Skeletal muscle tissue (tissue), 4 donors: ENCODE results near the gene NPSR1. TPM values are rescaled to one million over a fixed set of nuclear protein-coding genes. Genes with fewer than 3 reads are reported as not detected.
"Not testable (repeated sequence)": the region's sequence is repeated elsewhere in the genome, so short reads cannot be mapped to it uniquely, and the experiment has no call there.

Experiments
- H3K27ac ChIP-seq: one replicate; pipeline ENCODE4 v1.7.0; 2013; ENCODE audit warnings: mild to moderate bottlenecking, low read depth, low read length, inconsistent platforms
- H3K27me3 ChIP-seq, 3 donors: one replicate each; pipeline ENCODE4 v1.7.0; 2013; ENCODE audit warnings: low read length in 3 of 3; ENCODE audit not compliant: control insufficient read depth in 3 of 3, insufficient read depth in 3 of 3
- H3K36me3 ChIP-seq, 3 donors: one replicate each; pipeline ENCODE4 v1.7.0; 2013; ENCODE audit warnings: low read length in 3 of 3; ENCODE audit not compliant: control insufficient read depth in 3 of 3, insufficient read depth in 3 of 3
- H3K4me1 ChIP-seq, 3 donors: one replicate each; pipeline ENCODE4 v1.7.0; 2013; ENCODE audit warnings: low read length in 3 of 3, mild to moderate bottlenecking in 3 of 3; ENCODE audit not compliant: control insufficient read depth in 3 of 3, insufficient read depth in 3 of 3
- H3K4me3 ChIP-seq, 3 donors: one replicate each; pipeline ENCODE4 v1.7.0; 2013; ENCODE audit warnings: low read length in 3 of 3
- H3K9ac ChIP-seq, 3 donors: one replicate each; pipeline ENCODE4 v1.7.0; 2013; ENCODE audit warnings: low read length in 3 of 3, mild to moderate bottlenecking in 3 of 3, moderate library complexity in 2 of 3, low read depth in 1 of 3
- H3K9me3 ChIP-seq, 3 donors: one replicate each; pipeline ENCODE4 v1.7.0; 2013; ENCODE audit warnings: low read length in 3 of 3; ENCODE audit not compliant: control insufficient read depth in 3 of 3
- total RNA-seq: library from RNA; depleted of rRNA; stranded (reverse); fragments of >200 nt; gene quantifications from one replicate; pipeline ENCODE4 v1.2.3, GENCODE V29; 2014
- donor health status: Osteomylitis.

The NPSR1 gene
- total RNA-seq = 1.6 TPM

DNA sequence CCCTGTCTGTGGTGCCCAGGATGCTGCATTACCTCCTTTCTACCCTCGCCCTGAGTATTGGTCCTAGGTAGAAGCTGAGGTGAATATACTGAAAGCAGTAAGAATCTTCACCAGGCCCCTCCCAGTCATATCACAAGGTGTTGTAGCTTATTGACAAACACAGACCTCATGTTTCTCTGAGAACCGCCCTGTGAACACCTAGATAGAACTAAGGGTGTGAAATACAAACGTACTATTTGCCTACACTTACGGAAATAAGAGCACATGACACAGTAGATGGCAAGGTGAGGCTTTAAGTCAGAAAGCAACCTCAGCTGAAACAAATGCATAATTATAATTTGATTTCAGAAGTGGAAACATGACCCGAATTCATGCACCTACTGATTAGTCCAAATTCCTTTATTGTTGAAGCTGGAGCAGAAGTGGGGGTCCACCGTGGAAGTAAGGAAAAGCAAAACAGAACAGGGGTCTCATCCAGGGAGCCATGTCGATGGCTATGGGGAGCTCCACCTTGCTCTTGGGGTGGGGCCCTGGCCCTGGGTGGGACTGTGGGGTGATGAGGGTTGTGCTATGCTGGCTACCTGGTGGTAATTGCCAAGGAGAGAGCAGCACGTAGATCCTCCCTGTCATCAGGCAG is at the start of gene NPSR1:
NPSR1 (plus strand) TSS at position 587 of the 637 bp plus-strand sequence. CDS start 195 bp downstream, outside the sequence.
- Histone ChIP-seq H3K4me3 (no peak within 1 kb of the TSS), H3K9me3 (no peaks in the 10 kb centered on the region), H3K36me3 (no peaks in the 10 kb centered on the region), H3K4me1 (no peaks in the 10 kb centered on the region), H3K27ac (no peak within 1 kb of the TSS), H3K27me3 (peaks cover 0 to 8% (median 0%) of the 10 kb centered on the region in 3 donors), H3K9ac (no peak within 1 kb of the TSS)

DNA sequence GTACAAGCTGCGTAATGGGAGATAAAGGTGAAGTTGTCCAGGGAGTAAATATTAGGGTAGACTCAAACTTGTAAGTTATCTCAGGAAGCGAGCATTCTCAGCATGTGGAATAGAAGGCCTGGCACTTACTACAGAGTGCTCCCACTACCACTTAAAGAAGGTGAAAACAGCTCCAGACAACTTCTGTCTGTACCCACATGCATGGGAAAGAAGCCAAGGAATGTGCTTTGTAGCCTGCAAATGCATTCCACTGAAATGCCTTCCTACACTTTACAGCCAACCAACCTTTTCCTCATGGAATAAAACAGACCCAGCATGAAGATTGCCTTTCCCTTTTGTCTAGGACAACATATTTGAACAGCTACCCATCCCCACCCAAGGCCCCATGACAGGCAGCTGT is 45.4 kb upstream of the NPSR1 start:
- Histone ChIP-seq H3K27me3 (no peaks in the 10 kb centered on the region), H3K9ac (no peak overlapping the region), H3K36me3 (no peaks in the 10 kb centered on the region), H3K4me3 (no peak overlapping the region), H3K4me1 (no peaks in the 10 kb centered on the region), H3K9me3 (no peaks in the 10 kb centered on the region), H3K27ac (no peak overlapping the region)

- no peaks in the 10 kb centered on the region for H3K36me3 ChIP-seq
- no peak overlapping the region for H3K27ac ChIP-seq
- no peak overlapping the region for H3K4me3 ChIP-seq
- no peaks in the 10 kb centered on the region for H3K9me3 ChIP-seq
- H3K9ac ChIP-seq = no peak overlapping the region
- no peaks in the 10 kb centered on the region for H3K27me3 ChIP-seq
- H3K4me1 ChIP-seq = no peaks in the 10 kb centered on the region
These were observed 37.6 kb upstream of the NPSR1 start for GRCh38 chr7:34620425-34620824.

- Histone ChIP-seq H3K36me3 (no peaks in the 10 kb centered on the region), H3K4me3 (no peak overlapping the region), H3K27ac (no peak overlapping the region), H3K27me3 (no peaks in the 10 kb centered on the region), H3K4me1 (no peaks in the 10 kb centered on the region), H3K9me3 (no peaks in the 10 kb centered on the region), H3K9ac (no peak overlapping the region)
These were observed 35.8 kb upstream of the NPSR1 start for GRCh38 chr7:34622182-34622581.

DNA sequence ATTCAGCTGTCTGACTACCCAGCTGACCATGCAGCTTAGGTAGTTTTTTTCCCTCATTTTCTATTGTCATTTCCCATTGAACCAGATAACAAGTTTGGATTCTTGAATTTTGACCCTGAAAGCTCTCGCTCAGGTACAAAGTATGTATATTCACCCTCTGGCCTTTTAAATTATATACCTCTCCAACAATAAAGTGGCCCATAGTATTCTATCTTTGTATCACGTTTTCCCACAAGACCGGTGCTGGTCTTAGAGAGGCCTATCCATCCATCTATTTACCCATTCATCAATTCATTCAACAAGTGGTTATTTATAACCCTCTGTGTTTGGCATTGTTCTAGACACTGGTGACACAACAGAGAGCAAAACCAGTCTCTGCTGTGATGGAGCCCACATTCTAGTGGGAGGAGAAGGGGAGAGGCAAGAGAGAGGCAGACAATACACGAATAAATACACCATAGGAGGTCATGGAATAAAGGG is 35.2 kb upstream of the NPSR1 start:
- Histone ChIP-seq H3K4me3 (no peak overlapping the region), H3K27ac (no peak overlapping the region), H3K27me3 (no peaks in the 10 kb centered on the region), H3K36me3 (no peaks in the 10 kb centered on the region), H3K9me3 (no peaks in the 10 kb centered on the region), H3K9ac (no peak overlapping the region), H3K4me1 (no peaks in the 10 kb centered on the region)

DNA sequence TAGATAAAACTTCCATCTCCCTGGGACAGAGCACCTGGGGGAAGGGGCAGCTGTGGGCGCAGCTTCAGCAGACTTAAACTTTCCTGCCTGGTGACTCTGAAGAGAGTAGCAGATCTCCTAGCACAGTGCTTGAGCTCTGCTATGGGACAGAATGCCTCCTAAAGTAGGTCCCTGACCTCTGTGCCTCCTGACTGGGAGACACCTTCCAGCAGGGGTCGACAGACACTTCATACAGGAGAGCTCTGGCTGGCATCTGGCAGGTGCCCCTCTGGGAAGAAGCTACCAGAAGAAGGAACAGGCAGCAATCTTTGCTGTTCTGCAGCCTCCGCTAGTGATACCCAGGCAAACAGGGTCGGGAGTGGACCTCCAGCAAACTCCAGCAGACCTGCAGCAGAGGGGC is 29.4 kb upstream of the NPSR1 start:
- H3K27ac ChIP-seq, H3K9ac ChIP-seq, H3K4me1 ChIP-seq, H3K4me3 ChIP-seq, H3K36me3 ChIP-seq, H3K27me3 ChIP-seq, H3K9me3 ChIP-seq: not testable (repeated sequence)

DNA sequence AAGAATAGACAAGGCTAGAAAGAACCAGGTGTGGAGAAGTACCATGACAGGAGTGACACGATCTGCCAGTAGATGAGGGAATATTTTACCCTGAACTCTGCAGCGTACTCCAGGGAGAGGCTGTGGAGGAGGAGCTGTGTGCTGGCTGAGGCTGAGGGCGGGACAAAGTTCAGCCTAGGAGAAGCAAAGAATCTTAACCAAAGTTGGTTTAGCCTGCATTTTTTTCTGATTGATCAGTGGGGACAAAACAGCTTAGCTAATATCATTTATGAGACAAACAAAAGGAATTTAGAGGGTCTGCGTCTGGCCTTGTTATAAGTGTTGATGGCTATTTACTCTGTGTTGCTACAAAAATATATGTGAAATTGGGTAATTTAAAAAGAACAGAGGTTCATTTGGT is 5.2 kb upstream of the NPSR1 start:
- Histone ChIP-seq H3K27ac (no peak overlapping the region), H3K9me3 (no peaks in the 10 kb centered on the region), H3K27me3 (peaks cover 0 to 4% (median 0%) of the 10 kb centered on the region in 3 donors), H3K9ac (no peak overlapping the region), H3K4me3 (no peak overlapping the region), H3K36me3 (no peaks in the 10 kb centered on the region), H3K4me1 (no peaks in the 10 kb centered on the region)

GRCh38 chr7:34653787-34654186 is 4.2 kb upstream of the NPSR1 start:
- Histone ChIP-seq H3K27me3 (peaks cover 0 to 4% (median 0%) of the 10 kb centered on the region in 3 donors), H3K4me3 (no peak overlapping the region), H3K9me3 (no peaks in the 10 kb centered on the region), H3K4me1 (no peaks in the 10 kb centered on the region), H3K9ac (no peak overlapping the region), H3K27ac (no peak overlapping the region), H3K36me3 (no peaks in the 10 kb centered on the region)

DNA sequence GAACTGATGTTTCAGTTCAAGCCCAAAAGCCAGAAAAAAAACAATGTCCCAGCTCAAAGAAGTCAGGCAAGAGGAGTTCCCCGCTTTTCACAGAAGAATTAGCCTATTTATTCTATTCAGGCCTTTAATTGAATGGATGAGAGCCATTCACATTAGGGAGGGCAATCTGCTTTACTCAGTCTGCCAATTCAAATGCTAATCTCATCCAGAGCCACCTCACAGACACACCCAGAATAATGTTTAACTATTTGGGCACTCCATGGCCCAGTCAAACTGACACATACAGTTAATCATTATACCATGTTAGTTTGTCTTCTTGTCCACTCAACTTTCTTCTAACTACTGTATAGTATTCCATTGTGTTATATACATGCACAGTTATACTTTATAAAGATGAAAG is 2.6 kb upstream of the NPSR1 start:
- no peak overlapping the region for H3K4me3 ChIP-seq
- peaks cover 0 to 4% (median 0%) of the 10 kb centered on the region in 3 donors for H3K27me3 ChIP-seq
- no peak overlapping the region for H3K27ac ChIP-seq
- no peaks in the 10 kb centered on the region for H3K36me3 ChIP-seq
- H3K4me1 ChIP-seq = no peaks in the 10 kb centered on the region
- H3K9ac ChIP-seq = no peak overlapping the region
- H3K9me3 ChIP-seq = no peaks in the 10 kb centered on the region

DNA sequence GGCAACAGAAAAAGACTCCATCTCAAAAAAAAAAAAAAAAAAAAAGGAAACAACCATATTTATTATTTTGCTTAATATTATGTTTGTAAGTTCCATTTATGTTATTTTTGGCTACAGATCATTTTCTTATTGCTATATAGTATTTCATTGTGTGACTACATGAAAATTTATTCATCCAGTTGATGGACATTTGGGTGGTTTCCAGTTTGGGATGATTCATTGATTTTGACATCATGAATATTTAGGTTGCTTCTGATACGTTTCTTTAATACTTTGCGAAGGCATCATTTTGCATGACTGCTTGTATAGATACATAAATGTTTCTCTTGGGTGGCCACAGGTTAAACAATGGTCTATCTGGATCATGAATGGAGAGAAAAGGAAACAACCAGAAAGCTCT is 2.0 kb upstream of the NPSR1 start:
- H3K27me3 ChIP-seq = peaks cover 0 to 7% (median 0%) of the 10 kb centered on the region in 3 donors
- no peak overlapping the region for H3K4me3 ChIP-seq
- no peaks in the 10 kb centered on the region for H3K4me1 ChIP-seq
- no peak overlapping the region for H3K9ac ChIP-seq
- H3K9me3 ChIP-seq = no peaks in the 10 kb centered on the region
- no peaks in the 10 kb centered on the region for H3K36me3 ChIP-seq
- no peak overlapping the region for H3K27ac ChIP-seq
